ENCODE measurements around the gene BSND. TPM values are rescaled to one million over a fixed set of nuclear protein-coding genes. Genes with fewer than 3 reads are reported as not detected.

BSND gene
- polyA plus RNA-seq, 1 donor (not counting 4 experiments of a cell fraction or from before 2014, with no cell fraction given), result not detected

DNA sequence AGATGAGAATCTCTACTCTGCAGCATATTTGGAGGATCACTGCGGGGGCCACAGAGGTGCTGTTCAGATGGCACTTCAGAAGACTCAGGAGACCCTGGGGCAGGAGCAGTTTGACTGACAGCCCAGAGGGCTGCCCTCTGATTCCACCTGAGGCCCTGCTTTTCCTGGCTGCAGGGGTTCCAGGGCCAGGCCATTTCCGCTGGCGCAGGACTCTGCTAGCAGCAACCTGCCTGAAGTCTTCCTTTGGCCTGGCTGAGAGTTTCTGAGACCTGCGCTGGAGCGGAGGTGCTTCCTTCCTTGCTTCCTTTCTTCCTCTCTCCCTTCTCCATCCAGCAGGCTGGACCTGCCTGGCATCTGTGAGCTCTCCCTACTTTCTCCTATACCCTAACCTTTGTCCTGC lies 52.4 kb downstream of the BSND start:
- H3K27ac ChIP-seq (ENCODE audit: control insufficient read depth, insufficient read depth, low read length), result no peak overlapping the region
- dilution Hi-C loops (cut with MboI; ENCODE audit: extremely low pct_ligation_motif_present, low sequenced_read_pairs), result no loop called here
- no peak overlapping the region for H3K4me2 ChIP-seq (ENCODE audit: control insufficient read depth, extremely low read depth, insufficient read depth, low read depth, low read length)
- no peak overlapping the region for H2AFZ ChIP-seq (ENCODE audit: control insufficient read depth, low read length)
- peaks cover 40% of the 10 kb centered on the region for H4K20me1 ChIP-seq (ENCODE audit: control insufficient read depth, extremely low read depth, insufficient read depth, low read length)
- H3K27me3 ChIP-seq (ENCODE audit: control insufficient read depth, extremely low read depth, insufficient read depth, low read length), result no peaks in the 10 kb centered on the region
- H3K9me1 ChIP-seq (ENCODE audit: control insufficient read depth, extremely low read depth, insufficient read depth, low read length), result peaks cover 8% of the 10 kb centered on the region
- peaks cover 21% of the 10 kb centered on the region for H3K4me1 ChIP-seq (ENCODE audit: control insufficient read depth, extremely low read depth, insufficient read depth, low read length)
- TF ChIP-seq CTCF (optimal IDR thresholded peaks at IDR 0.05 in 1 of 3, IDR thresholded peaks at IDR 0.05 in 1 of 3, conservative IDR thresholded peaks at IDR 0.05 in 1 of 3; ENCODE audit: extremely low read depth in 1 of 3, insufficient read depth in 2 of 3, low read length in 3 of 3) (no peak), EZH2 (IDR thresholded peaks at IDR 0.05; ENCODE audit: low read length) (no peak)
- no peak overlapping the region for H3K4me3 ChIP-seq (ENCODE audit: control insufficient read depth in 2 of 3, extremely low read depth in 1 of 3, insufficient read depth in 2 of 3, low read depth in 1 of 3, low read length in 3 of 3)
- H3K9me3 ChIP-seq (ENCODE audit: control insufficient read depth, low read depth, low read length), result no peaks in the 10 kb centered on the region
- peaks cover 81% of the 10 kb centered on the region for H3K79me2 ChIP-seq (ENCODE audit: control insufficient read depth, insufficient read depth, low read length)
- no peak for FAIRE-seq
- peaks cover 49 to 66% of the 10 kb centered on the region in 2 experiments for H3K36me3 ChIP-seq (ENCODE audit: control insufficient read depth in 2 of 2, extremely low read depth in 1 of 2, insufficient read depth in 2 of 2, low read length in 2 of 2)
- DNase-seq (ENCODE audit: low read depth, low spot score), result no peak
- H3K9ac ChIP-seq (ENCODE audit: control insufficient read depth, extremely low read depth, insufficient read depth, low read length), result no peak overlapping the region

GRCh38 chr1:55051621-55052020 lies 52.9 kb downstream of the BSND start:
- TF ChIP-seq CTCF (optimal IDR thresholded peaks at IDR 0.05 in 1 of 3, IDR thresholded peaks at IDR 0.05 in 1 of 3, conservative IDR thresholded peaks at IDR 0.05 in 1 of 3; ENCODE audit: extremely low read depth in 1 of 3, insufficient read depth in 2 of 3, low read length in 3 of 3), result no peak
- TF ChIP-seq EZH2 (IDR thresholded peaks at IDR 0.05; ENCODE audit: low read length), result no peak
- H3K9me3 ChIP-seq (ENCODE audit: control insufficient read depth, low read depth, low read length), result no peaks in the 10 kb centered on the region
- H4K20me1 ChIP-seq (ENCODE audit: control insufficient read depth, extremely low read depth, insufficient read depth, low read length), result peaks cover 38% of the 10 kb centered on the region
- peaks cover 21% of the 10 kb centered on the region for H3K4me1 ChIP-seq (ENCODE audit: control insufficient read depth, extremely low read depth, insufficient read depth, low read length)
- H3K79me2 ChIP-seq (ENCODE audit: control insufficient read depth, insufficient read depth, low read length), result peaks cover 80% of the 10 kb centered on the region
- H2AFZ ChIP-seq (ENCODE audit: control insufficient read depth, low read length), result no peak overlapping the region
- H3K9me1 ChIP-seq (ENCODE audit: control insufficient read depth, extremely low read depth, insufficient read depth, low read length), result peaks cover 8% of the 10 kb centered on the region
- H3K4me2 ChIP-seq (ENCODE audit: control insufficient read depth, extremely low read depth, insufficient read depth, low read depth, low read length), result no peak overlapping the region
- FAIRE-seq, result no peak
- H3K36me3 ChIP-seq (ENCODE audit: control insufficient read depth in 2 of 2, extremely low read depth in 1 of 2, insufficient read depth in 2 of 2, low read length in 2 of 2), result peaks cover 49 to 66% of the 10 kb centered on the region in 2 experiments
- H3K9ac ChIP-seq (ENCODE audit: control insufficient read depth, extremely low read depth, insufficient read depth, low read length), result no peak overlapping the region
- dilution Hi-C loops (cut with MboI; ENCODE audit: extremely low pct_ligation_motif_present, low sequenced_read_pairs), result no loop called here
- H3K27ac ChIP-seq (ENCODE audit: control insufficient read depth, insufficient read depth, low read length), result no peak overlapping the region
- no peak overlapping the region for H3K4me3 ChIP-seq (ENCODE audit: control insufficient read depth in 2 of 3, extremely low read depth in 1 of 3, insufficient read depth in 2 of 3, low read depth in 1 of 3, low read length in 3 of 3)
- no peak for DNase-seq (ENCODE audit: low read depth, low spot score)
- no peaks in the 10 kb centered on the region for H3K27me3 ChIP-seq (ENCODE audit: control insufficient read depth, extremely low read depth, insufficient read depth, low read length)
